ENCODE results near the gene PDK2.

The PDK2 gene

GRCh38 chr17:50102164-50102991 is 7.2 kb downstream of the PDK2 start:
- DNase-seq: no peak

GRCh38 chr17:50103252-50103651 is 8.1 kb downstream of the PDK2 start:
- no peak for DNase-seq

- no peak for DNase-seq
Observed at GRCh38 chr17:50103941-50104340, 8.8 kb downstream of the PDK2 start.

GRCh38 chr17:50105811-50106210 is 10.7 kb downstream of the PDK2 start:
- no peak for DNase-seq

- DNase-seq: no peak
Observed at GRCh38 chr17:50106393-50107131, 11.4 kb downstream of the PDK2 start.

- no peak for DNase-seq
Observed at GRCh38 chr17:50107790-50108414, 12.8 kb downstream of the PDK2 start.

GRCh38 chr17:50108556-50108955 is 13.4 kb downstream of the PDK2 start:
- DNase-seq: no peak

- DNase-seq: no peak
Observed at GRCh38 chr17:50109207-50109606, 14.1 kb downstream of the PDK2 start.

GRCh38 chr17:50109785-50110184 is 14.6 kb downstream of the PDK2 start:
- DNase-seq: no peak

- no peak for DNase-seq
Observed at GRCh38 chr17:50110591-50111349, 15.6 kb downstream of the PDK2 start.

GRCh38 chr17:50111673-50112655 is 16.8 kb downstream of the PDK2 start:
- DNase-seq: no peak

- DNase-seq: no peak
Observed at GRCh38 chr17:50112694-50113093, 17.5 kb downstream of the PDK2 start.

- no peak for DNase-seq
Observed at GRCh38 chr17:50113624-50114320, 18.6 kb downstream of the PDK2 start.

GRCh38 chr17:50114401-50114800 is 19.2 kb downstream of the PDK2 start:
- DNase-seq: no peak

GRCh38 chr17:50114849-50115357 is 19.8 kb downstream of the PDK2 start:
- peak; percentile 47 for DNase-seq

GRCh38 chr17:50115756-50116155 is 20.6 kb downstream of the PDK2 start:
- no peak for DNase-seq

GRCh38 chr17:50117202-50118051 is 22.3 kb downstream of the PDK2 start:
- no peak for DNase-seq

GRCh38 chr17:50118076-50118827 is 23.1 kb downstream of the PDK2 start:
- no peak for DNase-seq

- DNase-seq: no peak
Observed at GRCh38 chr17:50118828-50119218, 23.7 kb downstream of the PDK2 start.
